Astrocyte of the spinal cord (primary cell): Measurements from ENCODE around the gene ITPKB.

Experiments used
- DNase-seq: peaks from one replicate; pipeline ENCODE4 v3.0.0; 2011; ENCODE audit warnings: low read depth, low spot score
- H3K4me3 ChIP-seq: 2 replicates; pipeline ENCODE4 v1.5.1; 2011; ENCODE audit warnings: low read depth, mild to moderate bottlenecking, low read length, moderate library complexity
- in situ Hi-C: cut with HindIII; loops from 2 replicates; pipeline ENCODE4 v1.10.0; 2017; ENCODE audit warnings: low sequenced_read_pairs
- TF ChIP-seq, protein P1 (sequence below): IDR thresholded peaks from 2 replicates; pipeline ENCODE4 v1.5.1; 2012; ENCODE audit warnings: low read depth, mild to moderate bottlenecking, low read length, inconsistent platforms

ITPKB gene

DNA sequence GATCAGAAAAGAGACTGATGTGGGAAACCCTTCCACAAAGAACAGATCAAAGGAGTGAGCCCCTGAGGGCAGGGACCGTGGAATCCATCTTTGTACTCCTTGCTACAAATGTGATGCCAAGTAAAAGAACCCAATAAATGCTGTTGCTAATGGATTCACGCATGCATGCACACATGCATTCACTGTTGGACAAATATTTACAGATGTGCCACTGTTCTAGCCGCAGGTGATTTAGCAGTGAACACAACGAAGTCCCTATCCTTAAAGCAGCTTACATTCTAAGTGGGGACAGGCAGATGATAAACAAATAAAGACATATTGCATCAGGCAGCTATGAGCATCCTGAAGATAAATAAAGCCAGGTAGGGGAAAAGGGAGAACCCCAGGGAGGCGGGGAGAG lies 67.8 kb downstream of the ITPKB start:
- no peak for DNase-seq
- in situ Hi-C loops, result no loop called here
- H3K4me3 ChIP-seq, result no peak overlapping the region
- TF ChIP-seq, protein P1, sequence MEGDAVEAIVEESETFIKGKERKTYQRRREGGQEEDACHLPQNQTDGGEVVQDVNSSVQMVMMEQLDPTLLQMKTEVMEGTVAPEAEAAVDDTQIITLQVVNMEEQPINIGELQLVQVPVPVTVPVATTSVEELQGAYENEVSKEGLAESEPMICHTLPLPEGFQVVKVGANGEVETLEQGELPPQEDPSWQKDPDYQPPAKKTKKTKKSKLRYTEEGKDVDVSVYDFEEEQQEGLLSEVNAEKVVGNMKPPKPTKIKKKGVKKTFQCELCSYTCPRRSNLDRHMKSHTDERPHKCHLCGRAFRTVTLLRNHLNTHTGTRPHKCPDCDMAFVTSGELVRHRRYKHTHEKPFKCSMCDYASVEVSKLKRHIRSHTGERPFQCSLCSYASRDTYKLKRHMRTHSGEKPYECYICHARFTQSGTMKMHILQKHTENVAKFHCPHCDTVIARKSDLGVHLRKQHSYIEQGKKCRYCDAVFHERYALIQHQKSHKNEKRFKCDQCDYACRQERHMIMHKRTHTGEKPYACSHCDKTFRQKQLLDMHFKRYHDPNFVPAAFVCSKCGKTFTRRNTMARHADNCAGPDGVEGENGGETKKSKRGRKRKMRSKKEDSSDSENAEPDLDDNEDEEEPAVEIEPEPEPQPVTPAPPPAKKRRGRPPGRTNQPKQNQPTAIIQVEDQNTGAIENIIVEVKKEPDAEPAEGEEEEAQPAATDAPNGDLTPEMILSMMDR, result no peak

DNA sequence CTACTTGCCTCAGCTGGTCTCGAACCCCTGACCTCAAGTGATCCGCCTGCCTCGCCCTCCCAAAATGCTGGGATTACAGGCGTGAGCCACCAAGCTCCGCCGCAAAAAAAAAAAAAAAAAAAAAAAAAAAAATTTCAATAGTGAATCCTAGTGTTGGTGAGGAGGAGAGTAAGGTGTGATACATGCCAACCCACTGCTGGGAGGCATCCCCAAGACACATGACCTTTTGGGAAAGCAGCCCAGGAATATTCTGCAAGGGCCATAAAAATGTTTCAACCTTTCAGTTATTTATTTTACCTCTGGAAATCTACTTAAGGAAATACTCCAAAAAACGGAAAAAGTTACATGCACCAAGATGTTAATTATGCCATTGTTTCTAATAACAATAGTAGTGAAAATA lies 69.0 kb downstream of the ITPKB start:
- H3K4me3 ChIP-seq, result no peak overlapping the region
- TF ChIP-seq, protein P1, result no peak
- in situ Hi-C loops, result no loop called here
- DNase-seq, result no peak

DNA sequence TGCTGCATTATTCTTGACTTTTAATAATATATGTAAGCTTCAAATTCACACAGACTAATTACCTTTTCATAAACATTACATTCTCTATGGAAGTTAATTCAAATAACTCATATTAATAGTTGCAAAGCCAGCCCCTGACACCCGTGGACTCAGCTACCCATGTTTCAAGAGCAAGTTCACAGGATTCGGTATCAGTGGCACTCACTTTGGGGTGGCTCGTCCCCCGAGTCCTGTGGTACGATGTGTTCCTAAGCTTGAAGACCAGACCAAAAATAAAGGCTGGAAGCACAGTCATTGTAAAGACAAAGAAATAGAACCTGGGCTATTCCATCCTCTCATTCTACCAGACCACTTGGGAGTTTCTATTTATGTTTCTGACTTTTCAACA lies 70.9 kb downstream of the ITPKB start:
- H3K4me3 ChIP-seq, result no peak overlapping the region
- in situ Hi-C loops, result no loop called here
- no peak for DNase-seq
- TF ChIP-seq, protein P1, result no peak

DNA sequence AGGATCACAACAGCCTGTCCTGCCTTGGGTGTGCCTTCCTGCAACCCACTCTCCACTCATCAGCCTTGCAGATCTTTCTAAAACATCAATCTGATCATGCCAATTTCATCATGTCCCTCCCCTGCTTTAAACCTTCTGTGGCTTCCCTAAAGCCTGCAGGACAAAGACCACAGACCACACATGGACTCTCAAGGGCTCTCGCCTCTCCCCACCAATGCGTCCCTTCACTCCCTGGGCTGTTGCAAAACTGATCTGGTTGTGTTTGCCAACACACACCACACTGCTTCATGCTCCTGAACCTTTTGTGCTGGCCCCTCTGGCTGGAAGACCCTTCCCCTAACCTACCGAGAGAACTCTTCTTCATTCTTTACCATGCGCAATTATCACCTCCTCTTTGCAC lies 72.4 kb downstream of the ITPKB start:
- no peak overlapping the region for H3K4me3 ChIP-seq
- TF ChIP-seq, protein P1, result no peak
- in situ Hi-C loops, result no loop called here
- no peak for DNase-seq

DNA sequence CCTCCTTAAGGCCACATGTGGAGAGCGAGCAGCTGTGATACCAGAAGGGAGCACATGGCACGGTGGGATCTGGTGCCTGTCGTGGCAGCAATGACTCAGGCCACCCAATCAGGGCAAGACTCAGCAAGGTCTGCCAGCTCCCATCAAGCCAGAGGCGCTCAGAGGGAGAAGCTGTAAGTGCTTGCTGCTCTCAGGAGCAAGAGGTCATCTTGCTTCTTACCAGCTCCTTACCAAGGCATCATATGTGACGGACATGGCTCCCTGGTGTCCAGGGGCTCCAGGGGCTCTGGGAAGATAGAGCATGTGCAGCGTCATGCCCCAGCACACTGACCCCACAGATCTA lies 72.9 kb downstream of the ITPKB start:
- H3K4me3 ChIP-seq, result no peak overlapping the region
- TF ChIP-seq, protein P1, result no peak
- in situ Hi-C loops, result no loop called here
- DNase-seq, result no peak

DNA sequence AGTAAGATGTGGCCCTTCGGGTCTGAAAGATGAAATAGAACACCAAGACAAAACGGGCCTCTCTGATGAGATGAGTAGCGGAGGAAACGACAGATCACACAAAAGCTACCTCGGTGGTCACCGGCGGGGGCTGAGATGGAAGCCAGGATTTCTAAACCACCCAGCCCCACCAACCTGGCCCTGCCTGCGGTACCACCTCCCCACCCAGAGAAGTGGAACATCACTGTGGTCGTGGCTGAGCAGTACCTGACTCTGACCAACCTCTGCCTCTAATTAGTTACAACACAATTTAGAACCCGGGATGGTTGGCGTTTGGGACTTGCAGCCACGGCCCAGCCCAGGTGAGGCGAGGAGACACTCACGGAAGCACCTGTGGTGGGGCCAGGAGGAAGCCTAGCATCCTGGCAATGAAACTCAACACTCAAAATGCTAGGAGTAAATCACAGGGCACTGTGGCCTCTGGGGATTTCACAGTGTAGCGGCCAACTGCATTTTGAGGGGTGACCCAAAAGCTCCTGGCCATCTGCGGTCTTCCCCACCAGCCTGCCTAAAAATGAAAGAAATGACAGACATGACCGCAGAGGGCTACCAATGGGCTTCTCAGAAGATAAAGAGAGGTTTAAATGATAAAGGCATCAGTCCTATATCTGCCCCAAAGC lies 73.4 kb downstream of the ITPKB start:
- no peak for DNase-seq
- H3K4me3 ChIP-seq, result no peak overlapping the region
- in situ Hi-C loops, result no loop called here
- TF ChIP-seq, protein P1, result no peak
